Prostate gland (tissue), 2 donors: ENCODE results near the gene PKP4.

Source experiments
- POLR2A ChIP-seq: fragments of 450-650 bp; IDR thresholded peaks from one replicate; pipeline ENCODE4 v1.6.1; 2016; ENCODE audit warnings: antibody characterized with exemption, mild to moderate bottlenecking
- POLR2AphosphoS5 ChIP-seq: sonication (generic); formaldehyde crosslinking; IDR thresholded peaks from one replicate; pipeline ENCODE4 v1.6.1; 2017; ENCODE audit warnings: antibody characterized with exemption
- TF ChIP-seq, protein P1 (sequence below), 4 experiments: fragments of 200-600 bp in 2 of 4; fragments of 450-650 bp in 2 of 4; sonication (generic) in 2 of 4; IDR thresholded peaks; 1 replicate in 3 of 4; 2 replicates in 1 of 4; pipeline ENCODE4 v1.5.1; 2016 to 2019; ENCODE audit warnings: antibody characterized with exemption in 4 of 4, mild to moderate bottlenecking in 2 of 4, moderate library complexity in 2 of 4

DNA sequence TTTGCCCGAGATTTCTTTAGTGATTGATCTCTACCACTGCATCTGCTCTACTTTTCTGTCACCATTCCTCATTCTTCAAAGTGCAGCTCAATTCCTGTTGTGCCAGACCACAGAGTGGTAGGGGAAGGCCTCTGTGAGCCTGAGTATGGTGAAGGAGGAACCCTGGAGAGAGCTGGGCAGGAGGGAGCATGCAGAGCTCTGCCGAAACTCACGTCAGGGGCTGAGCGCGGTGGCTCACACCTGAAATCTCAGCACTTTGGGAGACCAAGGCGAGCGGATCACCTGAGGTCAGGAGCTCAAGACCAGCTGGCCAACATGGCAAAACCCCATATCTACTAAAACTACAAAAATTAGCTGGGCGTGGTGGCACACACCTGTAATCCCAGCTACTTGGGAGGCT, 54.1 kb downstream of the PKP4 start:
- TF ChIP-seq, protein P1, sequence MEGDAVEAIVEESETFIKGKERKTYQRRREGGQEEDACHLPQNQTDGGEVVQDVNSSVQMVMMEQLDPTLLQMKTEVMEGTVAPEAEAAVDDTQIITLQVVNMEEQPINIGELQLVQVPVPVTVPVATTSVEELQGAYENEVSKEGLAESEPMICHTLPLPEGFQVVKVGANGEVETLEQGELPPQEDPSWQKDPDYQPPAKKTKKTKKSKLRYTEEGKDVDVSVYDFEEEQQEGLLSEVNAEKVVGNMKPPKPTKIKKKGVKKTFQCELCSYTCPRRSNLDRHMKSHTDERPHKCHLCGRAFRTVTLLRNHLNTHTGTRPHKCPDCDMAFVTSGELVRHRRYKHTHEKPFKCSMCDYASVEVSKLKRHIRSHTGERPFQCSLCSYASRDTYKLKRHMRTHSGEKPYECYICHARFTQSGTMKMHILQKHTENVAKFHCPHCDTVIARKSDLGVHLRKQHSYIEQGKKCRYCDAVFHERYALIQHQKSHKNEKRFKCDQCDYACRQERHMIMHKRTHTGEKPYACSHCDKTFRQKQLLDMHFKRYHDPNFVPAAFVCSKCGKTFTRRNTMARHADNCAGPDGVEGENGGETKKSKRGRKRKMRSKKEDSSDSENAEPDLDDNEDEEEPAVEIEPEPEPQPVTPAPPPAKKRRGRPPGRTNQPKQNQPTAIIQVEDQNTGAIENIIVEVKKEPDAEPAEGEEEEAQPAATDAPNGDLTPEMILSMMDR (IDR thresholded peaks at IDR 0.05) = no peak
- TF ChIP-seq POLR2A (no peak), POLR2AphosphoS5 (no peak)
